Cardiac septum (tissue), 1 donor: ENCODE measurements around the gene IRS1. TPM values are rescaled to one million over a fixed set of nuclear protein-coding genes. Genes with fewer than 3 reads are reported as not detected.

Source experiments
- DNase-seq: peaks from one replicate; pipeline ENCODE4 v3.0.0-alpha.2; 2020; ENCODE audit warnings: low spot score
- intact Hi-C: fragments of 100-400 bp; cut with DNase I; formaldehyde crosslinking; loops from one replicate; pipeline ENCODE4 v1.14.0; 2022
- total RNA-seq: library from RNA; stranded (reverse); fragmentation: NEBNext Ultra II Directional; extraction: Animal tissue kit (Norgen Biotek cat#: 25700); gene quantifications from one replicate; pipeline ENCODE4 v1.2.1, GENCODE V29; 2021
- donor health status: DM: no; HTN: no; CAD: no.

IRS1 gene
- total RNA-seq, 1 donor from 2014 or later: 14.0 TPM

DNA sequence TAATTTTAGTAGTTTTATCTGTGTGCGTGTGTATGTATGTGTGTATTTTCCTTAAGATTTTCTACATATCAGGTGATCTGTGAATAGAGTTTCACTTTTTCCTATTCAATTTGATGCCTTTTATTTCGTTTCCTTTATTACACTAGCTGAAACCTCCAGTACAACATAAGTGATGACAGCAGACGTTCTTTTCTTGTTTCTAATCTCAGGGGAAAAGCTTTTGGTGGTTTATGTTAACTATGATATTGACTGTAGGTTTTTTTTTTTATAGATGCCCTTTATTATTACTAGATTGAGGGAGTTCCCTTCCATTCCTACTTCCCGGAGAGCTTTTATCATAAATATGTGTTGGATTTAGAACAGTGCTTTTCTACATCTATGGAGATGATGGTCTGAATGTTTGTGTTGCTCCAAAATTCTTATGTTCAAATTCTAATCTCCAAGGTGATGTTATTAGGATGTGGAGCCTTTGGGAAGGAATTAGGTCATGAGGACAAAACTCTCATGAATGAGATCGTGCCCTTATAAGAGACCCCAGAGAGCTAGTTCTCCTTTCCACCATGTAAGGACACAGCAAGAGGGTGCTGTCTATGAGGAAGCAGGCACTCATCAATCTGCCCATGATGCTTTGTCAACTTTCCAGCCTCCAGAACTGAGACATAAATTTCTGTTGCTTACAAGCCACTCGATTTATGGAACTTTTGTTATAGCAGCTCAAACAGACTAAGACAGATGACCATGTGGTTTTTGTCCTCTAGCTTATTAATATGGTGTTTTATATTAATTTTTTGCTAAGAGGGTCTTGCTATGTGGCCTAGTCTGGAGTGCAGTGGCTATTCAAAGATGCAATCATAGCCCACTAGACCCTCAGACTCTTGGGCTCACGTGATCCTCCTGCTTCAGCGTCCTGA, 30.4 kb upstream of the IRS1 start:
- DNase-seq: no peak
- intact Hi-C loops: no loop called here

DNA sequence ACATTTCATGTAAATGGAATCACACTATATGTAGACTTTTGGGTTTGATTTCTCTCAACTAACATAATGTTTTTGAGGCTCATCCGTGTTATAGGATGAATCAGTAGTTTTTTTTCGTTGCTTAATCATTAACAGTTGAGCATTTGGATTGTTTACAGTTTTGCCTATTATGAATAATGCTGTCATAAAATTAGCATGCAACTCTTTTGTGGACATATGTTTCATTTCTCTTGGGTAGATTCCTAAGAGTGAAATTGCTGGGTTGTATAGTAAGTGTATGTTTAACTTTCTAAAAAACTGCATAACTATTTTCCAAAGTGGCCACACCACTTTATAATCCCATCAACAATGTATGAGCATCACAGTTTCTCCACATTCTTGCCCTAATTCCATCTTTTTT, 28.6 kb upstream of the IRS1 start:
- intact Hi-C loops: no loop called here

DNA sequence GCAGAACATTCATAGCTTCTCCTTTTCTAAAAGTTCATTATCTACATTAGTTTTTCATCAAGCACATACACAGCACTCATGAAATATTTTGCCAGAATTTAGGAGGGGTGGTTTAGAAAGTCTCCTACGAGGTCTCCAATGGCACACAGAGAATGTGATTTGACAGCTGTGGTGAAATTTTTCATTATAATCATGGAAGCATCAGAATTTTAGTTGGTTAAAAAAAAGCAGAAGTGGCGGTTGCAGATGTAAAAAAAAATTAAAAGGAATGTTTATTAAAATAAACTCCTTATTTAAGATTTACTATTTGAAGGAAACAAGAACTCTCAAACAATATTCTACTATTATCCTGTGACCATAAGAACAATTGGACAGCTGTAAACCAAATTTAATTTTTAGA, 25.4 kb upstream of the IRS1 start:
- intact Hi-C loops: no loop called here
- DNase-seq: no peak

More for the DNA sequence above, 28.6 kb upstream of the IRS1 start:
- no peak for DNase-seq

DNA sequence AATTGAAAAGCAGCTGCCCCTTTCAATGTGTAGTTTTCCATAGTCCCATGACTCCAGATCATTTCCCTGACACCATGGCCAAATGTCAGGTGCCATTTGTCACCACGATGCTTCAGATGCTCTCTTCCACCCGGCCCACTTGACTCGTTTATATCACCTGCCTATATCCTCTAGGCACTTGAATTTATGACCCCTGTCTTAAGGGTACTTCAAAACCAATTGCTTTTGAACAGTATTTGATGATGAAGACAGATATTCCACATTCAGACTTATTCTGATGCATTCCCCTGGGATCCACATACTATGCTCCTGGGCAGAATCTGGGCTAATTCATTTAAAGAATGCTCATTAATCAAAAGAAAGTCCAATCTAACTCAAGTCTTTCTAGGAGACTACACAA, 19.3 kb upstream of the IRS1 start:
- DNase-seq: no peak

DNA sequence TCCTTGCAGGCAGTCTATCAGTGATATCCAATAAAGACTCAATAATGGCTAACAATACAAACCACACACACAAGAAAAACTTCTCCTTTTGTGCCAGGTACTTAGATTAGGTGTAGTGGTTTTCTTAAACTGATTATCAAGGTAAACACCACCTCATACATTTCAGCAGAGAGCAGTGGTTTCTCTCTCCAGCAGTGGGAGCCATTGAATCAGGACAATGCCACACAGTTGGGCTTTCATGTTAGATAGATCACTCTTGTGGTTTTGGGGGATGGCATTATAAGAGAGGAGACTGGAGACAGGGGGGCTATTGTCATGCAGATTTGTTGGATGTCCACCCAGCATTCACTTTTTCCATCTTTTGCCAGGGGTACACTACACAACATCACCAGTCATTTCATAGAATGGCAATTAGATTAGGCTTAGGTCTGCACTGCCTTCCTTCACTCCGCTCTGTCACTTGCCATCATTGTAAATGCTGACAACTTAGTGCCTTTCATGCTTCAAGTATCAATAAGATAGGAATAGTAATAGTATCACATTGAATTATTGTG, 13.6 kb upstream of the IRS1 start:
- DNase-seq: no peak
- intact Hi-C loops: no loop called here

More for the DNA sequence above, 19.3 kb upstream of the IRS1 start:
- intact Hi-C loops: no loop called here

DNA sequence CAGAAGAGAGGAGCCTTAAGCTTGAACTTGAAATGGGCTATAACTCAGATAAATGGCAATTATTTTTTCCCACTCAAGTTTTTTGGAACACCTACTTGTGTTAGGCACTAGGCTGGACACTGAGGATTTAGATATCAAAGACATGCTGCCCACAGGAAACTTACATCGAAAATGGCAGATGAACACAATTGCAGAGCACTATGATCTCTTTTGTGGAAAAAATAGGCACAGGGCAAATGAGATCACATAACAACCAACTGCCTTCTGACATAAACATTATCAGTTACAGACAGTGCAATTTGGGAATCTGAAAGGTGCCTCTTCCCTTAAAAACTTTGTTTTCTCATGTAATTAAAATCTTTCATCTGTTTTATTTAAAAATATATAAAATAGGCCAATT, 3.8 kb upstream of the IRS1 start:
- no peak for DNase-seq
- intact Hi-C loops: loop anchor here (2.0 to 5.0 kb wide), 2 partner anchors 179 to 1133 kb away; no protein-coding TSS in a partner anchor

DNA sequence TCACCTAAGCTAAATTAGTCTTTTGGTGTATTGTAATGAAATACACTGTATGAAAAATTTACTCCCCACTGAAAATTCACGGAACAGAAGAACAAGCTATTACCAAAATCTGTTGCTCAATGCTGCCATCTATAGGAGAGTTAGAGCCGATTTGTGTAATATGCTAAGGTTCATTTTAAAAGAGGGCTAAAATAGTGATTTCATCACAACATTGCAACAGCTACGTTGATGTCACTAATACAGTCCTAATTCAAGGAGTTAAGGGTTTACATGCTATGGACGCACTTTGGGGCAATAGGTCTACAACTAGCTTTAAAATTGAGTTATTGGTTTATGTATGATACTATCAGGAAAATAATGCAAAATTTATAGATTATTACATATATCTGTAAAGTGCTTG, 3.0 kb upstream of the IRS1 start:
- intact Hi-C loops: loop anchor here (2.0 to 5.0 kb wide), 2 partner anchors 180 to 1132 kb away; no protein-coding TSS in a partner anchor

DNA sequence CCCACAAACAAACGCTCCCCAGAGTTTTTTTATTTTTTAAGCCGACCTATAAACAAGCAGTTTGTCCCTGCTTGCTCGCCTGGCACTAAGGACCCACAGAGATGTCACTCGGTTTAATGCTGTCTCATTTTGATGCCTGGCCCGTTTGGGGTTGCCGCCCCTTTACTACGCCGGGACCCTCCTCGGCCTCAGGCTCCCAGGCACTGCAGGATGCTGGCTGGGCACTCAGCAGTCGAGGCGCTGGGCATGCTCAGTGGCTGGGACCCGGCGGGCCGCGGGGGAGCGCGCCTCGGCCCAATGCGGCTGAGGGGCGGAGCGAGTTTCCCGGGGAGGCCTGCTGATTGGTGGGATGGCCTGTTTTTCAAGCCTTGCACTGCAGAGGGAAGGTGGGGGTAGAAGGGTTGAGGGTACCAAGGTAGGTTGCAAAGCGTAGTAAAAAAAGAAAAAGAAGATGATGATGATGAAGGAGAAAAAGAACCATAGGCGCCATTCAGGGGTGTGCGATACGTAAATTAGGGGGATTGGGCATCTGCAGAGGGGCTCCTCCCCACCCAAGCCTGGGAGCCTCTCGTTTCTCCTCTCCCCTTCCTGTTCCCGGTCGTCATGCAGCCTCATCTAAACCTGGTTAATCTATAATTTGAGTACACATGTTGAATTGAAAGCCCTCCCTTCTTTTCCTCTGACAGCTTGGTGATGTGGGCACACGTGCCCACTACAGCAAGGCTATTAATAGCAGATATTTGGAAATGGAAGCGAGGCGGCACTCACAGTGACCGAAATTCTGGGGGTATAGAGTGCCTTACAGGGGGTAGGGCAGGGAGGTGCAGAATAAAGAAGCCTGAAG, 1.5 kb upstream of the IRS1 start:
- intact Hi-C loops: loop anchor here (2.0 to 5.0 kb wide), 2 partner anchors 181 to 584 kb away; no protein-coding TSS in a partner anchor
- DNase-seq: peak; percentile 91

More for the DNA sequence above, 3.0 kb upstream of the IRS1 start:
- DNase-seq: no peak

DNA sequence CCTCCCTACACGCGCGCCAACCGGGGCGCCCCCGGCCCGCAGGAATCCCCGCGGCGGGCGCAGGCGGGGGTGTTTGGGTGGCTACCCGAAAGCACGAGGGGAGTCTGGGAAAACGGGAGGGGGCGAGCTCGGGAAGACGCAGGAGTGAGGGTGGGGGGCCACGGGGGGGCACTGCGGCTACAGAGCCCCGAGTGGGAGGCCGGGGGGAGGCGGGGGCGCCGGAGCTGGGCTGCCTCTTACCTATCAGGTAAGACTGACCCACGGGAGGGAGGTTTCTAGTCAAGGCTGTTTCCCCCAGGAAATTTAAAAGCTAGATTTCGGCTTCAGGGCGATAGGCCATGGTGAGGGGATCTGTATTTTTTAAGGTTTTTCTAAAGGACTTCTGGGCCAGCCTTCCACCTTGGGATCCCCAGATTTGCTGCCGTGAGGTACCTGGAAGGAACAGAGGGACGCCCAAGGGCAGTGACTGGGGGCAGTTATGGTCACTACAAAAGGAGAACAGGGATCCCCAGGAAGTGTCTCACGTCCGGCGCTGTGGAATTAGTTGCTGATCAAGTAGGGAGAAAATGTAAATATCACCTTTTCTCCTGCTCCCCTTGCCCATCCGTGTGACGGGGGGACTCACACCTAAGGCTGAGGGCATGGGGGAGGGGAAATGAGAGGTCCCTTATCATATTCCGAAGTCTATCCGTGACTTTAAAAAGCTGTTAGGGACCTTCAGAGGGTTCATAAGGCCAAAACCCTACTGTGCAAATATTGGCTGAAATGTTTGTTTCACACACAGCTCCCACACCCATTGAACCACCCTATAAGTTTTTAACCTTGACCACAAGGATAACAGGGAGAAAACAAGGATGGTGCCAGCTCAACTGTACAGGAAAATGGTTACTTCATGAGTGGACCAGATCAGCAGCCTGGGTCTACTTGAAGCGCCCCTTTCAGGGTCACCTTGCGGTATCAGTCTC, 638 bp upstream of the IRS1 start:
- intact Hi-C loops: loop anchor here (2.0 to 10.0 kb wide), 8 partner anchors 78 to 909 kb away; no protein-coding TSS in a partner anchor
- peak; percentile 75 for DNase-seq

DNA sequence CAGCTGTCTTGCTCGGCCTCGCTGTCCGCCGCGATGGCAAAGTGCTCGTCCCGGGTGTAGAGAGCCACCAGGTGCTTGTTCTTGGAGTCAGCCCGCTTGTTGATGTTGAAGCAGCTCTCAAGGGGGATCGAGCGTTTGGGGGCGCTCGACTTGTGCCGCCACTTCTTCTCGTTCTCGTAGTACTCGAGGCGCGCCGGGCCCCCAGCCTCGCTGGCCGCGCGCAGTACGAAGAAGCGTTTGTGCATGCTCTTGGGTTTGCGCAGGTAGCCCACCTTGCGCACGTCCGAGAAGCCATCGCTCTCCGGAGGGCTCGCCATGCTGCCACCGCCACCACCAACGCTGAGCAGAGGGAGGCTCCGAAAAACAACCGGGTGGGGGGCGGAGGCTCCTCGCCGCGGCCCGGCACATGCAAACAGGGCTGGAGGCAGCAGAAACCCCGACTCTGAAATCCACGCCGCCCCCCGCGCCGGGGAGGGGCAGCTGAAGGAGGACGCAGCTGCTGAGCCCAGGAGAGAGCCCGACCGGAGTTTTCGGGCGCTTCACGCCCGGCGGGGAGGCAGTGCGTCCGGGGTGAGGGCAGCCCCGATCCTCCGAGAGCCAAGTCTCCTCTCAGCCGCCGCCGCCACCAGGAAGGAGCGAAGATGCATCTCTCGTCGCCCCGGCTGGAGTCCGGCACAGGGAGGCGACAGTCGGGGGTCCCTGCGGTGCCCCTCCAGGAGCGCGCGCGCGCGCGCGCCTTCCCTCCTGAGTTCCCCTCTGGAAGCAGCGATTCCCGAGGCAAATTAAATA, 1.0 kb downstream of the IRS1 start:
- intact Hi-C loops: loop anchor here (2.0 to 10.0 kb wide), 6 partner anchors 76 to 908 kb away; no protein-coding TSS in a partner anchor

DNA sequence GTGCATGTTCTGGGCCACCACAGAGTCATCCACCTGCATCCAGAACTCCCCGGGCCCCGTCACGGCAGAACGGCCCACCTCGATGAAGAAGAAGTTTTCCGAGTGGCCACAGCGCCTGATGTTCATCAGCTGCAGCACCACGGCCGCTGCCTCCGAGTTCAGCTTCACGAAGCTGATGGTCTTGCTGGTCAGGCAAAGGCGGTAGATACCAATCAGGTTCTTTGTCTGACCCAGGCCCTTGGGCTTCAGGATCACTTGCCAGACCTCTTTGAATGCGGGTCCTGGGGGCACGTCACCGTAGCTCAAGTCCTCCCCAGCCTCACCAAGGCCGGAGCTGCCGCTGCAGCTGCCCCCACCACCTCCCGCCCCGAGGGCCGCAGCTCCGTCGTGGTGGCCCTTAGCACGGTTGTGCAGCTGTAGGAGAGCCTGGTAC, 1.6 kb downstream of the IRS1 start:
- DNase-seq: no peak
- intact Hi-C loops: loop anchor here (2.0 to 10.0 kb wide), 7 partner anchors 76 to 907 kb away; no protein-coding TSS in a partner anchor

More for the DNA sequence above, 1.0 kb downstream of the IRS1 start:
- peak; percentile 76 for DNase-seq

DNA sequence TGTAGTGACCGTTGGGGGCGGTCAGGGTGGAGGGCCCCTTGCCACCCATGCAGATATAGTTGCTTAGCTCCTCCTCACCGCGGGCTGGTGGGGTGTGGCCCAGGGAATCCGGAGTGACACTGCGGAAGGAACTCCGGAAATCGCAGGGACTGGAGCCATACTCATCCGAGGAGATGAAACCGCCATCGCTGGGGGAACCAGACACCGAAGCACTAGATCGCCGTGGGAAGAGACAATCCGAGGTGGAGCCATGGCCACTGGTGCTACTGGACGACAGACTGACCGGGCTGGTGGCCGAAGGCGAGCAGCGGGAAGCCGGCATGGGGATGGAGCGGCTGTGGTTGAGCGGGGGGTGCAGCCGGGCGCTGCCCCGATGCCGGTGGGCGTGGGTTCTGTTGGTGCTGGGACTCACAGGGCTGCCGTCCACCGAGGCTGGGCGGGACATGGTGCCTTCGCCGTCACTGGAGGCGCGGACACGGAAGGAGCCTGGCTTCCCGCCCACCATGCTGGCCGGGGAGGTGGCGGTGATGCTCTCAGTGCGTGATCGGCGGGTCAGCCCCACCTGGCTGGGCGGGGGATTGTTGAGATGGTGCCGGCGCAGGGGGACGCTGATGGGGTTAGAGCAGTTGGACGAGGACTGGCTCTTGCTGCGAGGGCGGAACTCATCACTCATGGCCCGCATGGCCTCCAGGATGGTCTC, 2.2 kb downstream of the IRS1 start:
- intact Hi-C loops: loop anchor here (2.0 to 10.0 kb wide), 6 partner anchors 75 to 765 kb away; no protein-coding TSS in a partner anchor

DNA sequence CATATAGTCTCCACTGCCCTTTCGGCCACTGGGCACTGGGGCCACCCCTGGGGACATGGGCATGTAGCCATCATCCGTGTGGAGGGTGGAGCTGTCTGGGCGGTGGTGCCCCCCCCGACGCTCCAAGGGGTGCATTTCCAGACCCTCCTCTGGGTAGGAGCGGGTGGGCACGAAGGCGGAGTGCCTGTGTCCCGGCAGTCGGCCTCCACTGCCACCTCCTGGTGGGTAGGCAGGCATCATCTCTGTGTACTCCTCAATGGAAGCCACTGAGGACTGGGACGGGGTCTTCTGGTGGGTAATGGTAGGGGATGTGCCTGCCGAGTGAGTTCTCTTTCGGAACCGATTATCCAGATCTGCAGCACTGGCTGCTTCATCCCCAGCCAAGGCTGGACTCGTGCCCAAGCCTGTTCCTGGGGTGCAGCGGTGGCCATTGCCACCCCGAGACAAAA, 2.8 kb downstream of the IRS1 start:
- no peak for DNase-seq
- intact Hi-C loops: loop anchor here (2.0 to 10.0 kb wide), 6 partner anchors 75 to 765 kb away; no protein-coding TSS in a partner anchor

More for the DNA sequence above, 2.2 kb downstream of the IRS1 start:
- peak; percentile 75 for DNase-seq

DNA sequence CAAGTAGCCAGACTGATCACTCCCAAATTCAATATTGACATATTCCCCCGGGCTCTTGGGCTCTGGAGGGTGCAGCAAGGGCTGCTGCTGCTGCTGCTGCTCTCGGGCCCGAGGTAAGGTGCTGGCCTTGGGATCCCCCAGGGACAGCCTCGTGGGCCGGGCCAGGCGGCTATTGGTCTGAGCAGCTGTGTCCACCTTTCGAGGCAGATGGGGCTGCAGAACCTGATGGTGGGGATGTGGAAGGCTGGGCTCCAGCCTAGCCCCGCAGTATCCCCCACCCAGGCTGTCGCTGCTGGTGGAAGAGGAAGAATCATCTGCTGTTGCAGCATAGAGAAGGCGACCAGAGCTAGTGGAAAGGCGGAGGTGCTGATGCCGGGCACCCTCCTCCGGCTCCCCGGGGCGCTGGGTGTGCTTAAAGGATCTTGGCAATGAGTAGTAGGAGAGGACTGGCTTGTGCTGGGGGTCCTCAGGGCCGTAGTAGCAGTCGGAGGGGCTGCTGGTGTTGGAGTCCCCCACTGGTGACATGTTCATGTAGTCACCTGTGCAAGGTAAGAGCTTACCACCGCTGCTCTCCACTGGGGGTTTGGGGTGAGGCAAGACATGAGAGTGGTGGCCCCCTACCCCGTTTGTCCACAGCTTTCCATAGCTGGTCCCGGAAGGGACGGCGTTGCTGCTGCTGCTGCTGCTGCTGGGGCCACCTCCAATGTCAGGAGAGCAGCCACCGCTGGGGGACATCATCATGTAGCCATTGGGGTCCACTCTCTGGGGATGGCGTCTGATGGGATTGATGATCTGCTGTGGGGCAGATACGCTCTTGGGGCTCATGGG, 3.4 kb downstream of the IRS1 start:
- intact Hi-C loops: loop anchor here (2.0 to 10.0 kb wide), 6 partner anchors 74 to 764 kb away; no protein-coding TSS in a partner anchor
- DNase-seq: peak; percentile 74

DNA sequence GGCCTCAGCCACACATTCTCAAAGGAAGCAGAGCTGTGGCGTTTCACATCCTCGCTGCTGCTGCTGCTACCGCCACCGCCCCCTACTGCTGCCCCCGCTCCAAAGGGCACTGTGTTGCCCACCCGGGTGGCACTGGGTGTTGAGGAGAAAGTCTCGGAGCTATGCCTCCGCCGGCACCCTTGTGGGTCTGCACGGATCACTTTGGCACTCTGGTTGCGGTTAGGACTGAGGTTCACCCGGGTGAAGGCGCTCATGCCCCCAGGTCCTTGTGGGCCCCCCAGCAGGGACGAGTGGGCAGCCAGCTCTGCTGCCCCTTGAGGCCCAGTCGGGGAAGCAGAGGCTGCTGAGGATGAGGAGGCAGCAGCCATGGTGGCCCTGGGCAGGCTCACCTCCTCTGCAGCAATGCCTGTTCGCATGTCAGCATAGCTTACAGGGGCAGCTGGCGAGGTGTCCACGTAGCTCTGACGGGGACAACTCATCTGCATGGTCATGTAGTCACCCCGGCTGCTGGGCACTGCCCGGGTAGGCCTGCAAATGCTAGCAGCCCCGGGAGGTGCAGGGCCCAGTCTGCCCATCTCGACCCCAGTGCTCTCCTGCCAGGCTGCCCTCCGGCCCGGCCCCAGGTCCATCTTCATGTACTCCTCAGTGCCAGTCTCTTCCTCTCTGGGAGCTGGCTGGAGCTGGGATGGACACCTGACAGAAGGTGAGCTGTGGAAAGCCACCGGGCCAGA, 4.2 kb downstream of the IRS1 start:
- intact Hi-C loops: loop anchor here (2.0 to 10.0 kb wide), 6 partner anchors 73 to 763 kb away; no protein-coding TSS in a partner anchor
- DNase-seq: peak; percentile 77
